Fibroblast of lung (primary cell): ENCODE results near the gene RPS19BP1. TPM values are rescaled to one million over a fixed set of nuclear protein-coding genes. Genes with fewer than 3 reads are reported as not detected.

ENCODE experiments used
- DNase-seq, 2 donors: peaks; one replicate each; pipeline versions ENCODE4 v3.0.0 to v3.0.0-alpha.2; 2010; ENCODE audit warnings: low read depth in 2 of 2
- H2AFZ ChIP-seq: 2 replicates; pipeline ENCODE4 v1.5.1; 2012; ENCODE audit warnings: low read length, control low read depth, inconsistent platforms
- H3K27ac ChIP-seq: 2 replicates; pipeline ENCODE4 v1.5.1; 2011; ENCODE audit warnings: low read length, control low read depth; ENCODE audit not compliant: insufficient read depth
- H3K27me3 ChIP-seq: 2 replicates; pipeline ENCODE4 v1.5.1; 2011; ENCODE audit warnings: mild to moderate bottlenecking, low read length; ENCODE audit not compliant: control insufficient read depth, insufficient read depth
- H3K36me3 ChIP-seq: 2 replicates; pipeline ENCODE4 v1.5.1; 2011; ENCODE audit warnings: low read length; ENCODE audit not compliant: control insufficient read depth, insufficient read depth
- H3K4me1 ChIP-seq: 2 replicates; pipeline ENCODE4 v1.5.1; 2011; ENCODE audit warnings: low read length; ENCODE audit not compliant: control insufficient read depth, insufficient read depth; ENCODE audit errors: extremely low read depth
- H3K4me2 ChIP-seq: 2 replicates; pipeline ENCODE4 v1.5.1; 2011; ENCODE audit warnings: low read length, control low read depth; ENCODE audit not compliant: insufficient read depth; ENCODE audit errors: extremely low read depth
- H3K4me3 ChIP-seq, 4 experiments: fragments of 200-600 bp in 1 of 4; sonication (generic) in 1 of 4; replicated peaks in 1 of 4; 2 replicates each; pipeline ENCODE4 v1.5.1; 2011 to 2016; ENCODE audit warnings: low read length in 4 of 4, low read depth in 3 of 4, mild to moderate bottlenecking in 3 of 4, control low read depth in 2 of 4, inconsistent platforms in 1 of 4, mixed read lengths in 1 of 4; ENCODE audit not compliant: insufficient read depth in 1 of 4; ENCODE audit errors: control extremely low read depth in 1 of 4
- H3K79me2 ChIP-seq: 2 replicates; pipeline ENCODE4 v1.5.1; 2012; ENCODE audit warnings: mild to moderate bottlenecking, low read length, inconsistent platforms; ENCODE audit not compliant: control insufficient read depth, insufficient read depth
- H3K9ac ChIP-seq: 2 replicates; pipeline ENCODE4 v1.5.1; 2011; ENCODE audit warnings: mild to moderate bottlenecking, low read length, control low read depth; ENCODE audit not compliant: insufficient read depth
- H3K9me3 ChIP-seq: 2 replicates; pipeline ENCODE4 v1.5.1; 2012; ENCODE audit warnings: low read depth, low read length; ENCODE audit not compliant: control insufficient read depth, insufficient read depth
- H4K20me1 ChIP-seq: 2 replicates; pipeline ENCODE4 v1.5.1; 2011; ENCODE audit warnings: low read length; ENCODE audit not compliant: control insufficient read depth, insufficient read depth; ENCODE audit errors: extremely low read depth
- CTCF ChIP-seq, 2 donors: IDR thresholded peaks in 1 of 2; conservative IDR thresholded peaks in 1 of 2; 1 replicate in 1 of 2; 2 replicates in 1 of 2; pipeline ENCODE4 v1.5.1; 2011 to 2012; ENCODE audit warnings: low read length in 2 of 2, control low read depth in 1 of 2, inconsistent platforms in 1 of 2, low read depth in 1 of 2, mild to moderate bottlenecking in 1 of 2
- EZH2 ChIP-seq: IDR thresholded peaks from 2 replicates; pipeline ENCODE4 v1.5.1; 2012; ENCODE audit warnings: low read length, control low read depth, mild to moderate bottlenecking; ENCODE audit errors: missing control alignments
- polyA plus RNA-seq, 2 donors: library from polyadenylated mRNA; depleted of rRNA in 1 of 2; stranded (reverse) in 1 of 2; unstranded in 1 of 2; fragments of >200 nt; gene quantifications; 2 replicates each; pipeline ENCODE4 v1.2.1, GENCODE V29; 2011 to 2012; ENCODE audit warnings: missing spikeins in 1 of 2
- total RNA-seq: library from RNA; depleted of rRNA; stranded (reverse); fragments of >200 nt; gene quantifications from 2 replicates; pipeline ENCODE4 v1.2.1, GENCODE V29; 2014

Gene RPS19BP1
- total and polyA plus RNA-seq, 2 donors (not counting 1 experiment from before 2014, with no cell fraction given), result 41.6 to 44.3 TPM

GRCh38 chr22:39518144-39518786 lies 14.3 kb downstream of the RPS19BP1 start:
- H3K79me2 ChIP-seq, result peaks cover 33% of the 10 kb centered on the region

GRCh38 chr22:39517470-39517869 lies 15.1 kb downstream of the RPS19BP1 start:
- Histone ChIP-seq H3K9ac (no peak overlapping the region), H3K4me1 (peaks cover 5% of the 10 kb centered on the region), H2AFZ (no peak overlapping the region), H3K27ac (no peak overlapping the region), H3K4me3 (no peak overlapping the region), H3K9me3 (no peaks in the 10 kb centered on the region), H3K27me3 (no peaks in the 10 kb centered on the region), H3K36me3 (peaks cover 22% of the 10 kb centered on the region), H3K79me2 (peaks cover 25% of the 10 kb centered on the region), H3K4me2 (no peak overlapping the region), H4K20me1 (peaks cover 3% of the 10 kb centered on the region)
- TF ChIP-seq EZH2 (no peak), CTCF (conservative IDR thresholded peaks at IDR 0.05 in 1 of 2, IDR thresholded peaks at IDR 0.05 in 1 of 2; ENCODE audit: low read depth in 1 of 2, low read length in 2 of 2) (no peak)
- DNase-seq, result no peak

More at GRCh38 chr22:39518144-39518786, 14.3 kb downstream of the RPS19BP1 start:
- Histone ChIP-seq H3K9me3 (no peaks in the 10 kb centered on the region), H3K4me3 (peak overlapping the region in 2 of 4 experiments; percentile 70 to 99), H3K36me3 (peaks cover 25% of the 10 kb centered on the region), H2AFZ (no peak overlapping the region), H3K4me2 (peak overlapping the region; percentile 84), H3K27me3 (no peaks in the 10 kb centered on the region), H3K9ac (no peak overlapping the region), H3K4me1 (peaks cover 5% of the 10 kb centered on the region), H3K27ac (no peak overlapping the region), H4K20me1 (peaks cover 3% of the 10 kb centered on the region)
- TF ChIP-seq CTCF (conservative IDR thresholded peaks at IDR 0.05 in 1 of 2, IDR thresholded peaks at IDR 0.05 in 1 of 2; ENCODE audit: low read depth in 1 of 2, low read length in 2 of 2) (no peak), EZH2 (no peak)
- no peak for DNase-seq

GRCh38 chr22:39515266-39516050 lies 17.1 kb downstream of the RPS19BP1 start:
- peaks cover 6% of the 10 kb centered on the region for H3K79me2 ChIP-seq
- no peak for TF ChIP-seq EZH2
- no peak for TF ChIP-seq CTCF (conservative IDR thresholded peaks at IDR 0.05 in 1 of 2, IDR thresholded peaks at IDR 0.05 in 1 of 2; ENCODE audit: low read depth in 1 of 2, low read length in 2 of 2)
- H3K36me3 ChIP-seq, result peaks cover 24% of the 10 kb centered on the region
- H3K4me1 ChIP-seq, result peaks cover 5% of the 10 kb centered on the region
- no peaks in the 10 kb centered on the region for H3K27me3 ChIP-seq
- H3K4me2 ChIP-seq, result no peak overlapping the region
- DNase-seq, result no peak
- H3K4me3 ChIP-seq, result no peak overlapping the region
- H3K9ac ChIP-seq, result no peak overlapping the region
- no peak overlapping the region for H3K27ac ChIP-seq
- H2AFZ ChIP-seq, result no peak overlapping the region
- H3K9me3 ChIP-seq, result no peaks in the 10 kb centered on the region
- H4K20me1 ChIP-seq, result no peaks in the 10 kb centered on the region
